Gastroesophageal sphincter (tissue), 4 donors: ENCODE results near the gene UCN. TPM values are rescaled to one million over a fixed set of nuclear protein-coding genes. Genes with fewer than 3 reads are reported as not detected.
"Not testable (repeated sequence)": the region's sequence is repeated elsewhere in the genome, so short reads cannot be mapped to it uniquely, and the experiment has no call there.

Source experiments
- ATAC-seq: fragments of 150-250 bp; one replicate; pipeline ENCODE4 v1.9.1; 2016; ENCODE audit warnings: mild to moderate bottlenecking, moderate library complexity
- H3K27ac ChIP-seq, 4 donors: fragments of 200-600 bp; sonication (generic) in 3 of 4; 1 replicate in 3 of 4; 2 replicates in 1 of 4; pipeline ENCODE4 v1.5.1; 2016 to 2019
- H3K27me3 ChIP-seq: fragments of 200-600 bp; sonication (generic); one replicate; pipeline ENCODE4 v1.5.1; 2019
- H3K36me3 ChIP-seq, 2 donors: fragments of 200-600 bp; sonication (generic); one replicate each; pipeline ENCODE4 v1.5.1; 2019; ENCODE audit warnings: control low read depth in 1 of 2
- H3K4me1 ChIP-seq, 3 donors: fragments of 200-600 bp; sonication (generic); 1 replicate in 2 of 3; 2 replicates in 1 of 3; pipeline ENCODE4 v1.5.1; 2016 to 2019; ENCODE audit warnings: control low read depth in 2 of 3
- H3K4me3 ChIP-seq, 2 donors: fragments of 200-600 bp; sonication (generic); one replicate each; pipeline ENCODE4 v1.5.1; 2019; ENCODE audit warnings: mild to moderate bottlenecking in 1 of 2, moderate library complexity in 1 of 2
- H3K9me3 ChIP-seq, 3 donors: fragments of 200-600 bp; sonication (generic); one replicate each; pipeline ENCODE4 v1.5.1; 2017 to 2019; ENCODE audit warnings: control low read depth in 2 of 3
- EP300 ChIP-seq: sonication (generic); formaldehyde crosslinking; IDR thresholded peaks from one replicate; pipeline ENCODE4 v1.6.1; 2017; ENCODE audit warnings: antibody characterized with exemption, mild to moderate bottlenecking
- POLR2A ChIP-seq, 2 donors: fragments of 450-650 bp; IDR thresholded peaks; one replicate each; pipeline ENCODE4 v1.6.1; 2017; ENCODE audit warnings: antibody characterized with exemption in 2 of 2, mild to moderate bottlenecking in 2 of 2, moderate library complexity in 1 of 2
- POLR2AphosphoS5 ChIP-seq: sonication (generic); formaldehyde crosslinking; IDR thresholded peaks from one replicate; pipeline ENCODE4 v1.6.1; 2017; ENCODE audit warnings: antibody characterized with exemption
- WGBS, 2 donors: methylation state at CpG; one replicate each; pipeline ENCODE4 v1.1.5; 2018; ENCODE audit warnings: low coverage in 1 of 2; 5-methylcytosine and 5-hydroxymethylcytosine counted together
- total RNA-seq, 4 donors: library from RNA; depleted of rRNA; stranded (reverse); fragments of >200 nt; gene quantifications; one replicate each; pipeline ENCODE4 v1.1.0, GENCODE V29; 2016
- TF ChIP-seq, protein P1 (sequence below), 4 experiments: fragments of 200-600 bp in 2 of 4; fragments of 450-650 bp in 2 of 4; sonication (generic) in 1 of 4; IDR thresholded peaks; one replicate each; pipeline ENCODE4 v1.5.1; 2017 to 2019; ENCODE audit warnings: antibody characterized with exemption in 4 of 4, mild to moderate bottlenecking in 2 of 4, moderate library complexity in 2 of 4

Gene UCN
- total RNA-seq, 4 donors from 2014 or later, result 0.67 to 5.0 (median 2.0) TPM

DNA sequence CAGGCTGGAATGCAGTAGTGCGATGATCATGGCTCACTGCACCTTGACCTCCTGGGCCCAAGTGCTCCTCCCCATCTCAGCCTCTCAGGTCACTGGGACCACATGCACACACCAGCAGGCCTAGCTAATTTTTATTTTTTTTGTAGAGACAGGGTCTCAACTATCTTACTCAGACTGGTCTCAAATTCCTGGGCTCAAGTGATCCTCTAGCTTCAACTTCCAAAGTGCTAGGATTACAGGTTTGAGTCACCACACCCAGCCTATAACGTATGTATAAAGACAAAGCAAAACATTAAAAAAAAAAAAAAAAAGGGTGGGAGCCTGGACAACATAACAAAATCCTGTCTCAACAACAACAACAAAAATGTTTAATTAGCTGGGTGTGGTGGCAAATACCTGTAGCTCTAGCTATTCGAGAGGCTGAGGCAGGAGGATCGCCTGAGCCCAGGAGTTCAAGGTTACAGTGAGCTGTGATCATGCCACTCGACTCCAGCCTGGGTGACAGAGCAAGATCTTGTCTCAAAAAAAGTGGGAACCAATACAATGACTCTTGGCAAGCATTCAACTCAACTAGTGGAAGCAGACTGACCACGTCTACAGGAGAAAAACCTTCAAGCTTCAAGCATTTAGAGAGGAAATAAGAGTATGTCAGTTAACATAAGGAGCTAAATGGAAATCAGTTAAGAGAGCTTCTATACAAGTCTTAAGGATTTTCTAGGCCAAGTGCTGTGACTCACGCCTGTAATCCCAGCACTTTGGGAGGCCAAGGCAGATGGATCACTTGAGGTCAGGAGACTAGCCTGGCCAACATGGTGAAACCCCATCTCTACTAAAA, 45.7 kb upstream of the UCN start:
- H3K4me1 ChIP-seq, result peaks cover 3 to 51% (median 18%) of the 10 kb centered on the region in 3 donors
- WGBS, 2 donors, result 72 to 75% methylated on average over 2 to 5 of the region's 7 CpGs

DNA sequence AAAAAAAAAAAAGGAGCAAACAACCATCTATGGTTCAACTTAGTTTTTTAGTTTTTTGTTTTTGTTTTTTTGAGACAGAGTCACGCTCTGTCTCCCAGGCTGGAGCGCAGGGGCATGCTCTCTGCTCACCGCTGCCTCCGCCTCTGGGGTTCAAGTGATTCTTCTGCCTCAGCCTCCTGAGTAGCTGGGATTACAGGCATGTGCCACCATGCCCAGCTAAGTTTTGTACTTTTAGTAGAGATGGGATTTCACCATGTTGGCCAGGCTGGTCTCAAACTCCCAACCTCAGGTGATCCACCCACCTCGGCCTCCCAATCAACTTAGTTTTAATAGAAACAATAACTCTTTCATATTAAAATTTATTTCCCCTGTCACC, 45.1 kb upstream of the UCN start:
- H3K27me3 ChIP-seq, H3K4me3 ChIP-seq, H3K27ac ChIP-seq, H3K9me3 ChIP-seq, ATAC-seq: not testable (repeated sequence)
- Histone ChIP-seq H3K36me3 (peaks cover 0 to 13% of the 10 kb centered on the region in 2 donors), H3K4me1 (peaks cover 3 to 49% (median 18%) of the 10 kb centered on the region in 3 donors)
- 91 to 97% methylated on average over 5 of the region's 5 CpGs for WGBS, 2 donors

More for the DNA sequence above, 45.7 kb upstream of the UCN start:
- Histone ChIP-seq H3K9me3 (no peaks in the 10 kb centered on the region), H3K27ac (no peak overlapping the region), H3K27me3 (no peaks in the 10 kb centered on the region), H3K4me3 (no peak overlapping the region), H3K36me3 (peaks cover 0 to 10% of the 10 kb centered on the region in 2 donors)
- TF ChIP-seq POLR2AphosphoS5 (no peak), POLR2A (IDR thresholded peaks at IDR 0.05) (no peak), EP300 (no peak)
- TF ChIP-seq, protein P1, sequence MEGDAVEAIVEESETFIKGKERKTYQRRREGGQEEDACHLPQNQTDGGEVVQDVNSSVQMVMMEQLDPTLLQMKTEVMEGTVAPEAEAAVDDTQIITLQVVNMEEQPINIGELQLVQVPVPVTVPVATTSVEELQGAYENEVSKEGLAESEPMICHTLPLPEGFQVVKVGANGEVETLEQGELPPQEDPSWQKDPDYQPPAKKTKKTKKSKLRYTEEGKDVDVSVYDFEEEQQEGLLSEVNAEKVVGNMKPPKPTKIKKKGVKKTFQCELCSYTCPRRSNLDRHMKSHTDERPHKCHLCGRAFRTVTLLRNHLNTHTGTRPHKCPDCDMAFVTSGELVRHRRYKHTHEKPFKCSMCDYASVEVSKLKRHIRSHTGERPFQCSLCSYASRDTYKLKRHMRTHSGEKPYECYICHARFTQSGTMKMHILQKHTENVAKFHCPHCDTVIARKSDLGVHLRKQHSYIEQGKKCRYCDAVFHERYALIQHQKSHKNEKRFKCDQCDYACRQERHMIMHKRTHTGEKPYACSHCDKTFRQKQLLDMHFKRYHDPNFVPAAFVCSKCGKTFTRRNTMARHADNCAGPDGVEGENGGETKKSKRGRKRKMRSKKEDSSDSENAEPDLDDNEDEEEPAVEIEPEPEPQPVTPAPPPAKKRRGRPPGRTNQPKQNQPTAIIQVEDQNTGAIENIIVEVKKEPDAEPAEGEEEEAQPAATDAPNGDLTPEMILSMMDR (IDR thresholded peaks at IDR 0.05), result no peak
- no peak for ATAC-seq

DNA sequence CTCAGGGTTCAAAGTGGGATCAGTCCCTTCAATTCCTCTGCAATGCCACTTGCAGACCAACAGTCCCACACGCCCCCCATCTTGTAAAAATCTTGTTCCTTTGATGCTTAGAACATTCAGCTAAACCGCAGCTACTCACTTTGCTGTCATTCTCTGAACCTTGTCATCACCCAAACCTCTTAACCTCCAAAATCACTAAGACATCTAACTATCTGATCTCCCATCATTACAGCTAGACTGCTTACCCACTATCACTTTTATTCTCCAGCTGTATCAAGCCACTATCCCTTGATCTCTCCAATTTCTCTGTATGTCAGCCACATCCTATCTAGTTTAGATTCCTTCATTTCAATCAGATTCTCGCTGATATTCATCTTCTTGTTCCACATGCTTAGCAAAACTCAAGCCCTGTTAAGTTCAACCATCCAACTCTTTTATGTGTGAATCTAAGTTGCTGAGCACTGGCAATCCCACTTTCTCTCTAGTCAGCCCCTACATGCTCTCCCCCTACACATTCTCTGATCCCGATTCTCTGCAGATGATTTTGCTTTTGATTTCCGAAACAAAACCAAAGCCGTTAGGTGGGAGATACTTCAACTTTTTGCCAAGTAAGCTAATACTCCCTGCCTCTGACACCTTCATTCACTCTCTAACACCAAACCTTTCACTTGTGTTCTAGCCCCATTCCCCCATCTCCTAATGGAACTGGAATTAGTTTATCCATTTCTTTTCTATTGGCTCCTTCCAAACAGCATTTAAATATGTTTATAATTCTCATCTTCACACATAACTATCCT, 43.8 kb upstream of the UCN start:
- no peak for ATAC-seq

DNA sequence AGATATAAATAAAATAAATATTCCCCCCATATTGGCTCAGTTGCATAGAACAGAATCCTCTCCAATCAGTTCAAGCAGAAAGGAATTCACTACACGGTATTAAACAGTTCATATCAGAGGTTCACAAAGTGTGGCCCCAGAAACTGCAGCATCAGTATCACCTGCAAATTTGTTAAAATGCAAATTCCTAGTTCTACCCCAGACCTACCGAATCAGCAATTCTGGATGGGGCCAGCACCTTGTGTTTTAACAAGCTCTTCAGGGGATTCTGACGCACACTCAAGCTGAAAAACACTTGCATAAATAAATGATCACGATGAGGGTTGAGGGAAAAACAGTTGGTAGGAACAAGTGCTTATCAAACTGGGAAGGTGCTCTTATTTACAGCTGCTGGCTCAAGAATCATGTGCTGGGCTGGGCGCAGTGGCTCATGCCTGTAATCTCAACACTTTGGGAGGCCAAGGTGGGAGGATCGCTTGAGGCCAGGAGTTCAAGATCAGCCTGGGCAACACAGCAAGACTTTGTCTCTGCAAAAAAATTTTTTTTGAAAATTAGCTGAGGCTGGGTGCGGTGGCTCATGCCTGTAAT, 42.0 kb upstream of the UCN start:
- ATAC-seq, result no peak
- WGBS, 2 donors, result 82 to 84% methylated on average over 5 to 7 of the region's 7 CpGs
- H3K36me3 ChIP-seq, result peaks cover 0 to 18% of the 10 kb centered on the region in 2 donors
- H3K27ac ChIP-seq, result no peak overlapping the region
- H3K27me3 ChIP-seq, result no peaks in the 10 kb centered on the region
- no peak overlapping the region for H3K4me3 ChIP-seq
- H3K4me1 ChIP-seq, result peaks cover 0 to 32% (median 4%) of the 10 kb centered on the region in 3 donors
- no peaks in the 10 kb centered on the region for H3K9me3 ChIP-seq
- TF ChIP-seq, protein P1 (IDR thresholded peaks at IDR 0.05), result no peak
- TF ChIP-seq POLR2A (IDR thresholded peaks at IDR 0.05) (no peak), EP300 (no peak), POLR2AphosphoS5 (no peak)

More for the DNA sequence above, 43.8 kb upstream of the UCN start:
- TF ChIP-seq POLR2A (IDR thresholded peaks at IDR 0.05), result no peak
- TF ChIP-seq, protein P1 (IDR thresholded peaks at IDR 0.05), result no peak
- Histone ChIP-seq H3K4me3 (no peak overlapping the region), H3K27ac (no peak overlapping the region), H3K27me3 (no peaks in the 10 kb centered on the region), H3K36me3 (peaks cover 0 to 18% of the 10 kb centered on the region in 2 donors), H3K9me3 (no peaks in the 10 kb centered on the region), H3K4me1 (peaks cover 3 to 42% (median 9%) of the 10 kb centered on the region in 3 donors)
- 77 to 82% methylated on average over 5 to 6 of the region's 6 CpGs for WGBS, 2 donors

DNA sequence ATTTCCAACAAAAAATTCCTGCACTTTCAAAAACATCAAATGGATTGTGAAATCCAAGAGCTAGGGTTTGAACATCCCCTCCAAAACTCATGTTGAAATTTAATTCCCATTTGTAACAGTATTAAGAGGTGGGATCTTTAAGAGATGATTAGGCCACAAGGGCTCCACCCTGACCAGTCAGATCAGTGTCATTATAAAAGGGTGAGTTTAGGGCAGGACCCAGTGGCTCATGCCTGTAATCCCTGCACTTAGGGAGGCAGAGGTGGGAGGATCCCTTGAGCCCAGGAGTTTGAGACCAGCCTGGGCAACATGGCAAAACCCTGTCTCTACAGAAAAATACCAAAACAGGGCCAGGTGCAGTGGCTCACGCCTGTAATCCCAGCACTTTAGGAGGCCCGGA, 39.4 kb upstream of the UCN start:
- H3K4me1 ChIP-seq, result peaks cover 0 to 7% (median 0%) of the 10 kb centered on the region in 3 donors
- 100% methylated on average over 1 of the region's 2 CpGs; no CpG with 5 or more reads in 1 of the 2 donors for WGBS, 2 donors
- TF ChIP-seq POLR2A (IDR thresholded peaks at IDR 0.05) (no peak), POLR2AphosphoS5 (no peak), EP300 (no peak)
- TF ChIP-seq, protein P1 (IDR thresholded peaks at IDR 0.05), result no peak
- H3K9me3 ChIP-seq, result no peaks in the 10 kb centered on the region
- no peak overlapping the region for H3K4me3 ChIP-seq
- peak; percentile 80 for ATAC-seq
- H3K36me3 ChIP-seq, result peaks cover 2 to 26% of the 10 kb centered on the region in 2 donors
- no peak overlapping the region for H3K27ac ChIP-seq
- no peaks in the 10 kb centered on the region for H3K27me3 ChIP-seq
